ENCODE results near the gene AK8. TPM values are rescaled to one million over a fixed set of nuclear protein-coding genes. Genes with fewer than 3 reads are reported as not detected.

AK8 gene
- total RNA-seq, 1 donor = 0.18 TPM

DNA sequence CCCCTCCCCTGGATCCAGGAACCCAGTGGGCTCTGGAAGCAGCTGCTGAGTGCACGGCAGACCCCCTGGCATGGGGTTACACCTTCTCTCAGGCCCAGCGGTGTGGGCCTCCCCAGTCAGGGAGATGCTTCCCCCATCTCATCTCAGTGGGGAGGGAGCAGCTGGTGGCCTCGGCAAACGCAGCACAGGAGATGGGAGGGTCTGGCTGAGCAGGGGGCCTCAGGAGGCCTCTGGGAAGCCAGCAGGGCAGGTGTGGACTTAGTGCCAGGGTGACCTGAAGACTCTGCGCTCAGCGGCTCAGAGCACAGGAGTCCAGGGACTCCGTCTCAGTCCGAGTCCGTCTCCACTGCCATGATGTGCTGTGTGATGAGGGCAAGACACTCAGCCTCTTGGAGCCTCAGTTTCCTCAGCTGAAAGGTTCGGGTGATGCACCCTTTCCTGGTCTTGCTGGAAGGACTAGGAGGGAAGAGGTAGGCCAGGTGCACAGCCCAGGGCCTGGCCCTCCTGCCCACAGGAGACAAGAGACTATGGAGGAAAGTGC is 107.2 kb downstream of the AK8 start:
- peak overlapping the region; percentile 83 for H3K4me3 ChIP-seq (ENCODE audit: low read depth, low read length)
- no peak for DNase-seq (ENCODE audit: low read depth)
- TF ChIP-seq, protein P1, sequence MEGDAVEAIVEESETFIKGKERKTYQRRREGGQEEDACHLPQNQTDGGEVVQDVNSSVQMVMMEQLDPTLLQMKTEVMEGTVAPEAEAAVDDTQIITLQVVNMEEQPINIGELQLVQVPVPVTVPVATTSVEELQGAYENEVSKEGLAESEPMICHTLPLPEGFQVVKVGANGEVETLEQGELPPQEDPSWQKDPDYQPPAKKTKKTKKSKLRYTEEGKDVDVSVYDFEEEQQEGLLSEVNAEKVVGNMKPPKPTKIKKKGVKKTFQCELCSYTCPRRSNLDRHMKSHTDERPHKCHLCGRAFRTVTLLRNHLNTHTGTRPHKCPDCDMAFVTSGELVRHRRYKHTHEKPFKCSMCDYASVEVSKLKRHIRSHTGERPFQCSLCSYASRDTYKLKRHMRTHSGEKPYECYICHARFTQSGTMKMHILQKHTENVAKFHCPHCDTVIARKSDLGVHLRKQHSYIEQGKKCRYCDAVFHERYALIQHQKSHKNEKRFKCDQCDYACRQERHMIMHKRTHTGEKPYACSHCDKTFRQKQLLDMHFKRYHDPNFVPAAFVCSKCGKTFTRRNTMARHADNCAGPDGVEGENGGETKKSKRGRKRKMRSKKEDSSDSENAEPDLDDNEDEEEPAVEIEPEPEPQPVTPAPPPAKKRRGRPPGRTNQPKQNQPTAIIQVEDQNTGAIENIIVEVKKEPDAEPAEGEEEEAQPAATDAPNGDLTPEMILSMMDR (IDR thresholded peaks at IDR 0.05; ENCODE audit: insufficient read depth, low read length) = no peak

DNA sequence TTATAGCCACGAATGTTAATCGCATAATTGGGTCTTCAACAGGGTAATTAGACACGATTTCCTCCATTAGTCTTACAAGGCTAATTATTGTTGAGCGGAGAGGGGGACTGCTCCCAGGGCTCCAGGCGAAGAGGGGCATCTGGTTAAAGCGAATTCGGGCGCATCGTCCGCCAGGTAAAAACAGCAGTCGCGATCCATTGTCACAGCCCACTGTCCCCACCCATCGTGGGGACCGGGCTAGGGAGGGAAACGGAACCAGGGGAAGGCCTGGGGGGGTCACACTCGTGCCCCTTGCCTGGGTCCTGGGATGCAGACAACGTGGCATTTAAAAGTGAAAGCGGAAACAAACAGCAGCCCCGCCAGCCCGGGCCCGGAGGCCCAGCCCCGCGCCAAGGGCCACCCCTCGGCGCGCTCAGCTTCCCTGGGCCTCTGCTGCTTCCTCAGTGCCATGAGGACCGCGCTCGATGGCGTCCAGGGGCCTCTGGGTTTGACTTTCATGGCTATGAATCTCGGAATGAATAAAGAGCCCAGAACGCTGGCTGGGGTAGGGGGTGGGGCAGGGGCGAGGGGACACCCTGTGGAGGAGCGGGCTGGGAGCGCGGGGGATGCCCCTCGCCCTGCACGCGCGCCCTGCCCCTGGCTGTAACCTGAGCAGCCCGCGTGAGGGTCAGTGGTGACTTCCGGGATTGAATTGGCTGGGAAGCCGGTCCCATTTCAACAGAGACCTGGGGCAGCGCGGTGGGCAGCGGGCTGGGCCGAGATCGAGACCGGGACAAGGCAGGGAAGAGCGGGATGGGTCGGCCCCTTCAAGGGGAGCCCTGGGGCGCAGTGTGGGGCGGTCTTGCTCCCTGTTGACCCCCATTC is 107.9 kb downstream of the AK8 start:
- DNase-seq (ENCODE audit: low read depth) = peak; percentile 53
- peak overlapping the region; percentile 83 for H3K4me3 ChIP-seq (ENCODE audit: low read depth, low read length)
- TF ChIP-seq, protein P1 (IDR thresholded peaks at IDR 0.05; ENCODE audit: insufficient read depth, low read length) = no peak

DNA sequence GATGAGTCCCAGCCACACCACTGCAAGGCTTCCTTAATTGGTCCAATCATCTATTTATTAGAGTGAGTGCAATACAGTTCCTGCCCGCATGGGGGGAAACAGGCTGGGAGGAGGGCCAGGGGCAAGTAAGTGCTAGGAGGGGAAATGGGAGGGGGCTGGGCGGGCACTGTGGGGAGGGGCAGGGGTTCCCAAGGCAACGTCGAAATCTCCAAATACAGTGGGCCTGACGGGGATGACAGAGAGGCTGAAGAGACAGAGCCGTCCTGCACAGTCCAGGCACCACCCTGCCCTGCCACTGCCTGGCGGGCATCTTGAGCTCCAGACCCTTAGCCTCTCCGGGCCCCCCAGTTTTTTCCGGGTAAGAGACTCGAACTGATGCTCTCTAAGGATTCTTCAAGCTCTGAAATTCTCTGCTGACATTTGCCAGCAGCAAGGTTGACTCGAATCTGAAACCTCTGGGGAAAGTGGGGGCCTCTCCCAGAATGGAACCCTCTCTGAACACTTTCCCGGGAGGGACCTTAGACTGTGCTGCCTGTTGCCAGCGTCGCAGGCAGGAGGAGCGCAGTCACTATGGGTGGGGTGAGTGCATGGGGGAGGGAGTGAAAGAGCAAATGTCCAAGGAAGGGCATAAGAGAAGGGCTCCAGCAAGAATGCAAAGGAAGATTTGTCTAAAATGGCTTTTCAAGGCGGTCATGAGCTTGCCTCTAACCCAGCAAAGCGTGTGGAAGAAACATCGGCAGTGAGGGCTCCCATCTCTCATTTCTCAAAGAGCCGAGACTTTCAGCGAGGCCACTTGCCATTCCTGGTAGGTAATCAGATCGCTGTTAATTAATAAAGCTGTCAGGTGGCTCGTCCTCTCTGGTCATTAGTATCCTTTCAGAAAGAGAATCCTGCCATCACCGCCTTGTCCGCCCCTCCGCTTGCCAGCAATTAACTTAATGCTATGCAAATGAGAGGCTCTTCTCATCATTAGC is 108.9 kb downstream of the AK8 start:
- TF ChIP-seq, protein P1 (IDR thresholded peaks at IDR 0.05; ENCODE audit: insufficient read depth, low read length) = peak; percentile 52
- peak overlapping the region; percentile 83 for H3K4me3 ChIP-seq (ENCODE audit: low read depth, low read length)
- DNase-seq (ENCODE audit: low read depth) = peak; percentile 45

DNA sequence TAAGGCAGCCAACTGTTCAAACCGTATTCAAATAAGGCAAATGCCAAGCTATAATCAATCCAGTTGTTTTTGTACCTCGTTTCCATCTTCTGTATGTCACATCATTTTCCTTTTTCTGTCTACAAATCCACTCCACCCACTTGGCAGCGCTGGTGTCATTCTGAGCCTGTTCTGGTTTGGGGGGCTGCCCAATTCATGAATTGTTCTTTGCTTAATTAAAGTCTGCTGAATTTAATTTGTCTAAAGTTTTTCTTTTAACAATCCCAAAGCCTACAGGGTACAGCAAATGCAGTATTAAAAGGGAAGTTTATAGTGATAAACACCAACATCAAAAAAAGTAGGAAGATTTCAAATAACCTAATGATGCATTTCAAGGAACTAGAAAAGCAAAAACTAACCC is 114.5 kb downstream of the AK8 start:
- TF ChIP-seq, protein P1 (IDR thresholded peaks at IDR 0.05; ENCODE audit: insufficient read depth, low read length) = no peak
- DNase-seq (ENCODE audit: low read depth) = no peak
- H3K4me3 ChIP-seq (ENCODE audit: low read depth, low read length) = no peak overlapping the region

DNA sequence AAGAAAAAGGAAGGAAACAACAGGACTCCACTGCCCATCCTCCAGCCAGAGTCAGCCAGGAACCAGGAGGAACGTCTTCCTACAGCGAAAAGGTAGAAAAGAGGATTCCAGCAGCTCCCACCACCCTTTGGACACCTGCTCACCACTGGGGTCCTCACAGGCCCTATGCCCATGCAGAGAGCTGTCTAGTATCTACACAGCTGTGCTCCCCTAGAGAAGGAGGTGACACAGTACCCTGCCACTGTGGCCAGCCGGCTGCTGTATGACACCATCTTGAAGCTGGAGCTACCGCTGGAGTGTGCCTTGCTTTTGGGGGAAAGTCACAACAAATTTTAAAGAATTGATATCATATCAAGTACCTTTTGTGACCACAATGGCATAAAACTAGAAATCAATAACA is 115.2 kb downstream of the AK8 start:
- TF ChIP-seq, protein P1 (IDR thresholded peaks at IDR 0.05; ENCODE audit: insufficient read depth, low read length) = no peak
- no peak overlapping the region for H3K4me3 ChIP-seq (ENCODE audit: low read depth, low read length)
- no peak for DNase-seq (ENCODE audit: low read depth)

DNA sequence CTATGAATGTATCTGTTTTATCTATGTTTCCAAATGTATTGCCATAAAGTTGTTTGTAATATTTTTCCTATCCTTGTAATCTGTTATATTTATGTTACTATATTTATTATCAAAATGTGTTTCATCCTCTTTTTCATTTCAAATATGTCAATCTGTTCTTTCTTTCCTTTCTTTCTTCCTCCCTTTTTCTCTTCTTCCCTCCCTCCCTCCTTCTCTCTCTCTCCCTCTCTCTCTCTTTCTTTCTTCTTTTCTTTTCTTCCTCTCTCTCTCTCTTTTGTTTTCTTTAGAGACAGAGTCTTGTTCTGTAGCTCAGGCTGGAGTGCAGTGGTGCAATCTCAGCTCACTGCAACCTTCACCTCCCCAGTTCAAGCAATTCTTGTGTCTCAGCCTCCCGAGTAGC is 116.5 kb downstream of the AK8 start:
- H3K4me3 ChIP-seq (ENCODE audit: low read depth, low read length) = no peak overlapping the region
- DNase-seq (ENCODE audit: low read depth) = no peak
- TF ChIP-seq, protein P1 (IDR thresholded peaks at IDR 0.05; ENCODE audit: insufficient read depth, low read length) = no peak
